GM23248 (cell line): Measurements from ENCODE around the gene ARR3. TPM values are rescaled to one million over a fixed set of nuclear protein-coding genes. Genes with fewer than 3 reads are reported as not detected.

Source experiments
- DNase-seq: peaks from one replicate; pipeline ENCODE4 v3.0.0-alpha.2; 2015
- H2AFZ ChIP-seq: fragments of 200-600 bp; sonication (generic); 2 replicates; pipeline ENCODE4 v1.6.1; 2016; ENCODE audit warnings: antibody characterized with exemption
- H3F3A ChIP-seq: fragments of 200-600 bp; sonication (generic); 2 replicates; pipeline ENCODE4 v1.6.1; 2016; ENCODE audit warnings: mild to moderate bottlenecking, antibody characterized with exemption, mixed run types; ENCODE audit not compliant: insufficient read depth
- H3K27ac ChIP-seq: fragments of 200-600 bp; sonication (generic); 2 replicates; pipeline ENCODE4 v1.5.1; 2016; ENCODE audit warnings: mild to moderate bottlenecking
- H3K27me3 ChIP-seq: fragments of 200-600 bp; sonication (generic); replicated peaks from 2 replicates; pipeline ENCODE4 v1.6.1; 2016; ENCODE audit warnings: mild to moderate bottlenecking; ENCODE audit not compliant: insufficient read depth
- H3K36me3 ChIP-seq: fragments of 200-600 bp; sonication (generic); 2 replicates; pipeline ENCODE4 v1.6.1; 2016; ENCODE audit warnings: low read depth, mild to moderate bottlenecking
- H3K4me1 ChIP-seq: fragments of 200-600 bp; sonication (generic); 2 replicates; pipeline ENCODE4 v1.6.1; 2016; ENCODE audit warnings: mild to moderate bottlenecking; ENCODE audit not compliant: insufficient read depth
- H3K4me2 ChIP-seq: fragments of 200-600 bp; sonication (generic); one replicate; pipeline ENCODE4 v1.6.1; 2016; ENCODE audit warnings: mild to moderate bottlenecking; ENCODE audit not compliant: unreplicated experiment
- H3K4me3 ChIP-seq: fragments of 200-600 bp; sonication (generic); 2 replicates; pipeline ENCODE4 v1.5.1; 2016; ENCODE audit warnings: mild to moderate bottlenecking
- H3K79me2 ChIP-seq: fragments of 200-600 bp; sonication (generic); 2 replicates; pipeline ENCODE4 v1.6.1; 2016; ENCODE audit warnings: mild to moderate bottlenecking; ENCODE audit not compliant: insufficient read depth
- H3K9ac ChIP-seq: fragments of 200-600 bp; sonication (generic); 2 replicates; pipeline ENCODE4 v1.6.1; 2016; ENCODE audit warnings: mild to moderate bottlenecking
- H3K9me2 ChIP-seq: fragments of 200-600 bp; sonication (generic); 2 replicates; pipeline ENCODE4 v1.6.1; 2016; ENCODE audit warnings: mixed run types, mild to moderate bottlenecking, moderate library complexity; ENCODE audit not compliant: insufficient read depth
- H3K9me3 ChIP-seq: fragments of 200-600 bp; sonication (generic); one replicate; pipeline ENCODE4 v1.6.1; 2017; ENCODE audit warnings: low read depth
- H4K20me1 ChIP-seq: fragments of 200-600 bp; sonication (generic); 2 replicates; pipeline ENCODE4 v1.6.0; 2016; ENCODE audit not compliant: insufficient read depth
- EZH2 ChIP-seq: fragments of 200-600 bp; sonication (generic); IDR thresholded peaks from 2 replicates; pipeline ENCODE4 v1.6.1; 2018; ENCODE audit warnings: antibody characterized with exemption, mild to moderate bottlenecking; ENCODE audit not compliant: insufficient read depth, poor library complexity, severe bottlenecking
- EZH2phosphoT487 ChIP-seq: fragments of 200-600 bp; sonication (generic); IDR thresholded peaks from 2 replicates; pipeline ENCODE4 v1.6.1; 2018; ENCODE audit warnings: antibody characterized with exemption, moderate library complexity, mild to moderate bottlenecking, low read depth; ENCODE audit not compliant: insufficient read depth
- WGBS, 2 experiments: methylation state at CpG; one replicate each; pipeline ENCODE4 v1.1.6; 2015 to 2017; ENCODE audit warnings: low lambda C conversion rate in 2 of 2, low coverage in 1 of 2; ENCODE audit errors: missing lambda C conversion rate in 2 of 2; 5-methylcytosine and 5-hydroxymethylcytosine counted together
- in situ Hi-C: fragments of 300-500 bp; cut with MboI; formaldehyde crosslinking; loops from 2 replicates; pipeline ENCODE4 v1.15.0; 2020
- polyA plus RNA-seq: library from polyadenylated mRNA; unstranded; fragments of >200 nt; fragmentation: Nextera tagmentation; extraction: Ambion mirVana; gene quantifications from 2 replicates; pipeline ENCODE4 v1.2.1, GENCODE V29; 2016
- total RNA-seq: library from RNA; depleted of rRNA; stranded (reverse); fragments of >200 nt; shearing (Covaris generic); gene quantifications from 2 replicates; pipeline ENCODE4 v1.2.3, GENCODE V29; 2014

Gene ARR3
- total and polyA plus RNA-seq, 2 experiments from 2014 or later: not detected

DNA sequence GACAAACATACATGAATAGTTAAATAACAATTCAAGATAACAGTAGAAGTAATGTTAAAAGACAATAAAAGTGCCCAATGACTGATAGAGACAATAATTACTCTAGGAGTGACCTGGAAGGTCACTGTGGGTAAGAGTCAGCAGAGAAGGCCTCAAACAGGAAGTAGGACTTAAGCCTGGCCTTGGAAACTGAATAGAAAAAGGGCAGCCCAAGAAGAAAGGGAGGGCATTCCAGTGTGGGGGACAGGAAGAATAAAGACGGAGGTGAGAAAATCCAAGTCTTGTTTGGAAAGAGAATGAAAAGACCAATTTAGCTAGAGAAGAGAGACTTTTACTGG lies 14.1 kb upstream of the ARR3 start:
- no peak overlapping the region for H3K4me2 ChIP-seq
- TF ChIP-seq EZH2phosphoT487: no peak
- no peak for TF ChIP-seq EZH2
- peaks cover 10% of the 10 kb centered on the region for H3K4me1 ChIP-seq
- H3K4me3 ChIP-seq: no peak overlapping the region
- H3K9me2 ChIP-seq: no peaks in the 10 kb centered on the region
- in situ Hi-C loops: no loop called here
- no peak overlapping the region for H3K27ac ChIP-seq
- H3K9ac ChIP-seq: no peak overlapping the region
- no peaks in the 10 kb centered on the region for H3K27me3 ChIP-seq
- 20 to 56% methylated on average over 1 of the region's 1 CpG for WGBS, 2 experiments
- H4K20me1 ChIP-seq: no peaks in the 10 kb centered on the region
- no peaks in the 10 kb centered on the region for H3F3A ChIP-seq
- DNase-seq: no peak
- H3K9me3 ChIP-seq: no peaks in the 10 kb centered on the region
- H3K36me3 ChIP-seq: no peaks in the 10 kb centered on the region
- no peaks in the 10 kb centered on the region for H3K79me2 ChIP-seq
- no peak overlapping the region for H2AFZ ChIP-seq

GRCh38 chrX:70254909-70255308 lies 13.2 kb upstream of the ARR3 start:
- WGBS, 2 experiments: 89 to 100% methylated on average over 2 to 3 of the region's 3 CpGs
- H3K36me3 ChIP-seq: no peaks in the 10 kb centered on the region
- H3F3A ChIP-seq: no peaks in the 10 kb centered on the region
- no peak overlapping the region for H3K4me3 ChIP-seq
- H3K79me2 ChIP-seq: no peaks in the 10 kb centered on the region
- peaks cover 10% of the 10 kb centered on the region for H3K4me1 ChIP-seq
- TF ChIP-seq EZH2phosphoT487 (no peak), EZH2 (no peak)
- in situ Hi-C loops: no loop called here
- no peaks in the 10 kb centered on the region for H3K27me3 ChIP-seq
- no peaks in the 10 kb centered on the region for H4K20me1 ChIP-seq
- no peak overlapping the region for H3K27ac ChIP-seq
- no peak overlapping the region for H3K4me2 ChIP-seq
- H3K9ac ChIP-seq: no peak overlapping the region
- no peak overlapping the region for H2AFZ ChIP-seq
- no peaks in the 10 kb centered on the region for H3K9me2 ChIP-seq
- DNase-seq: no peak
- no peaks in the 10 kb centered on the region for H3K9me3 ChIP-seq

DNA sequence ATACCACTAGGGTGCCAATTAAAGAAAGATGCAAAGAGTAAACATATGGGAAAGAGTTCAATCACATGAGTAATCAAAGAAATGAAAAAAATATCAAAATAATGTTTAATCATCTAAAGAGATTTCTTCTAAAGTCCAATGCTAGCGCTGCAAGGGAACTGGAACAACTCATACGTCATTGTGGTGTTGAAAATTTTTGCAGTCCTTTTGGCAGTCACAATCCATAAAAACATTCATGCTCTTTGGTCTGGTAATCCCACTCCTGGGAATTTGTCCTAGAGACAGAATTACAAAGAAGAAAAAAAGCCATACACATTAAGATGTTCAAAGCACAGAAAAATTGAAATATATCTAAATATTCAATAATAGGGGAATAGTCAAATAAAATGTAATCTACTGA lies 12.7 kb upstream of the ARR3 start:
- DNase-seq: no peak
- no peak overlapping the region for H3K4me2 ChIP-seq
- H3K9ac ChIP-seq: no peak overlapping the region
- H2AFZ ChIP-seq: no peak overlapping the region
- no peaks in the 10 kb centered on the region for H3F3A ChIP-seq
- in situ Hi-C loops: no loop called here
- H3K79me2 ChIP-seq: no peaks in the 10 kb centered on the region
- H3K4me3 ChIP-seq: no peak overlapping the region
- peaks cover 10% of the 10 kb centered on the region for H3K4me1 ChIP-seq
- H3K9me3 ChIP-seq: no peaks in the 10 kb centered on the region
- H3K27ac ChIP-seq: no peak overlapping the region
- 50 to 57% methylated on average over 2 of the region's 2 CpGs for WGBS, 2 experiments
- H4K20me1 ChIP-seq: no peaks in the 10 kb centered on the region
- no peaks in the 10 kb centered on the region for H3K36me3 ChIP-seq
- no peak for TF ChIP-seq EZH2phosphoT487
- TF ChIP-seq EZH2: no peak
- no peaks in the 10 kb centered on the region for H3K27me3 ChIP-seq
- no peaks in the 10 kb centered on the region for H3K9me2 ChIP-seq

- no peak overlapping the region for H2AFZ ChIP-seq
- no peak overlapping the region for H3K9ac ChIP-seq
- 68 to 71% methylated on average over 5 of the region's 5 CpGs for WGBS, 2 experiments
- H4K20me1 ChIP-seq: no peaks in the 10 kb centered on the region
- TF ChIP-seq EZH2: no peak
- TF ChIP-seq EZH2phosphoT487: no peak
- no peak overlapping the region for H3K4me3 ChIP-seq
- no peaks in the 10 kb centered on the region for H3F3A ChIP-seq
- no peaks in the 10 kb centered on the region for H3K9me2 ChIP-seq
- H3K27ac ChIP-seq: no peak overlapping the region
- no peaks in the 10 kb centered on the region for H3K79me2 ChIP-seq
- H3K4me2 ChIP-seq: no peak overlapping the region
- no peak for DNase-seq
- in situ Hi-C loops: no loop called here
- H3K36me3 ChIP-seq: no peaks in the 10 kb centered on the region
- H3K9me3 ChIP-seq: no peaks in the 10 kb centered on the region
- H3K4me1 ChIP-seq: peaks cover 10% of the 10 kb centered on the region
- H3K27me3 ChIP-seq: no peaks in the 10 kb centered on the region
These were observed 10.5 kb upstream of the ARR3 start for GRCh38 chrX:70257423-70258288.

DNA sequence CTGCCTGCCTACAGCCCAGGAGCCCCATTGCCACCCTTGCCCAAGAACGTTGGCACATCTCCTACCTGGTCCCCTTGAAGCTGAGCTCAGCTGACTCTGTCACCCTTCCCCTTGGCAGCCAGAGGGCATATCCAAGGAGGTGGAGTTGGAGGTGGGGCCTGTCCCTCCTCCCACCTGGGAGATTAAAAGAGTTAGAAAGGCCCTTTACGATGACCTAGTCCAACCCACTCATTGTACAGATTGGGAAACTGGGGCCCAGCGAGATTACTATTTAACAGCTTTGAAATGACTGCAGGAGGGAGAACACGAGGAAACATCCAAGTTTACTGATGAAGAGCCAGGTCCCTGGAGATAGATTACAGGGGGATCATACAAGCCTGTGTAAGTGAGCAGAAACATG lies 8.0 kb upstream of the ARR3 start, which contains the start of gene P2RY4:
TSS of gene P2RY4 (minus strand) at position 101 of the 400 bp plus-strand sequence. CDS start 580 bp downstream, outside the sequence.
- Histone ChIP-seq H3K4me2 (no peak within 1 kb of the TSS), H3K27me3 (no peaks in the 10 kb centered on the region), H3K79me2 (no peaks in the 10 kb centered on the region), H3K9me2 (no peaks in the 10 kb centered on the region), H2AFZ (no peak within 1 kb of the TSS), H3K36me3 (no peaks in the 10 kb centered on the region), H3K9me3 (no peaks in the 10 kb centered on the region), H3F3A (no peaks in the 10 kb centered on the region), H3K4me1 (no peaks in the 10 kb centered on the region), H3K27ac (no peak within 1 kb of the TSS), H3K4me3 (no peak within 1 kb of the TSS), H4K20me1 (no peaks in the 10 kb centered on the region), H3K9ac (no peak within 1 kb of the TSS)
- in situ Hi-C loops: no loop called here
- no peak for DNase-seq
- TF ChIP-seq EZH2phosphoT487 (no peak), EZH2 (no peak)
- WGBS, 2 experiments: 70% methylated on average over 3 to 4 of the region's 4 CpGs
